ENCODE results near the gene SLC22A23. TPM values are rescaled to one million over a fixed set of nuclear protein-coding genes. Genes with fewer than 3 reads are reported as not detected.
A peak's percentile ranks its signal among the peaks of the same experiment; 100 is the strongest.

The SLC22A23 gene, protein sequence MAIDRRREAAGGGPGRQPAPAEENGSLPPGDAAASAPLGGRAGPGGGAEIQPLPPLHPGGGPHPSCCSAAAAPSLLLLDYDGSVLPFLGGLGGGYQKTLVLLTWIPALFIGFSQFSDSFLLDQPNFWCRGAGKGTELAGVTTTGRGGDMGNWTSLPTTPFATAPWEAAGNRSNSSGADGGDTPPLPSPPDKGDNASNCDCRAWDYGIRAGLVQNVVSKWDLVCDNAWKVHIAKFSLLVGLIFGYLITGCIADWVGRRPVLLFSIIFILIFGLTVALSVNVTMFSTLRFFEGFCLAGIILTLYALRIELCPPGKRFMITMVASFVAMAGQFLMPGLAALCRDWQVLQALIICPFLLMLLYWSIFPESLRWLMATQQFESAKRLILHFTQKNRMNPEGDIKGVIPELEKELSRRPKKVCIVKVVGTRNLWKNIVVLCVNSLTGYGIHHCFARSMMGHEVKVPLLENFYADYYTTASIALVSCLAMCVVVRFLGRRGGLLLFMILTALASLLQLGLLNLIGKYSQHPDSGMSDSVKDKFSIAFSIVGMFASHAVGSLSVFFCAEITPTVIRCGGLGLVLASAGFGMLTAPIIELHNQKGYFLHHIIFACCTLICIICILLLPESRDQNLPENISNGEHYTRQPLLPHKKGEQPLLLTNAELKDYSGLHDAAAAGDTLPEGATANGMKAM
- 10 to 100 TPM in 1 of 4 donors, 1 to 10 TPM in 3; 6.2 to 10.8 (median 7.8) TPM for total RNA-seq

DNA sequence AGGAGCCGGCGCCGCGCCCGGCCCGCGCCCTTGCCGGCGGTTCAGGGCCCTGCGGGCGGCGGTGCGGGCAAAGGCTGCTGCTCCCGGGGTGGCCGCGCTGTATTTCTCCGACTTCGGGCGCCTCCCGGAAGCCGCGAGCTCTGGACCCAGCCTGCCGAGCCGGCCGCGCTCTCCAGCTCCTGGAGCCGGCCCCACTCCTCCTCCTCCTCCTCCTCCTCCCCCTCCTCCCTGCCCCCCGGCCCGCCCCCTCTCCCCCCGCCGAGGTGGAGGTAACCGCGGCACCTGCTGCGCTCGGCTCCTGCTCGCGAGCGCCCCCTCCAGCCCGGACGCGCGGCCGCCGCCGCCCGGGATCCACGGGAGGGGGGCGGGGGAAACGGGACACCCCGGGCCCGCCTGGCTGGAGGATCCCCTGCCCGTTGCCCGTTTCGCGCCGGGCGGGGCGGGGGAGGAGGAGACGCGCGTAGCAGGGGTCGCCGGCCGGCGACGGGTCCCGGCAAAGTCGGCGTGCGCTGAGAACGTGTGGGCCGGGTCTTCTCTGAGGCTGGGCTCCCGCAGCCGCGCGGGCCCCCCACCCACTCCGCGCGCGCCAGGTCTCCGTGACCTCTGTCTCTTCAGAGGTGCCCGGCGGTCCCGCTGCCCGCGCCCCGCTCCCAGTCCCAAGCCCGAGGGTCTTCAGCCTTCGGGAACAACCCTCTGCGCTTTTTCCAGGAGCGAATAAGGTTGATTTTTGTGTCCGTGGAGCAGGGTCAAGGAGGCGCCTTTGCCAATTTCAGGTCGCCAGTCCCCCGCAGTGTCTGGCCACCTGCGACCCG, at the start of gene SLC22A23:
TSS of gene SLC22A23 (minus strand) at position 153 of the 812 bp plus-strand sequence. CDS start 491 bp downstream, outside the sequence.
- Histone ChIP-seq H3K36me3 (no peaks in the 10 kb centered on the region), H3K9me3 (no peaks in the 10 kb centered on the region), H3K4me1 (peaks cover 0 to 49% (median 19%) of the 10 kb centered on the region in 3 donors), H3K27me3 (no peaks in the 10 kb centered on the region), H3K4me3 (peak within 1 kb of the TSS; percentile 53 to 74), H3K27ac (peak within 1 kb of the TSS; percentile 49 to 87 (median 82))
- TF ChIP-seq EP300 (IDR thresholded peaks at IDR 0.05) (no peak), POLR2AphosphoS5 (IDR thresholded peaks at IDR 0.05) (peak; percentile 16), POLR2A (IDR thresholded peaks at IDR 0.05) (peak in 1 of 2 donors; percentile 14)
- TF ChIP-seq, protein P1, sequence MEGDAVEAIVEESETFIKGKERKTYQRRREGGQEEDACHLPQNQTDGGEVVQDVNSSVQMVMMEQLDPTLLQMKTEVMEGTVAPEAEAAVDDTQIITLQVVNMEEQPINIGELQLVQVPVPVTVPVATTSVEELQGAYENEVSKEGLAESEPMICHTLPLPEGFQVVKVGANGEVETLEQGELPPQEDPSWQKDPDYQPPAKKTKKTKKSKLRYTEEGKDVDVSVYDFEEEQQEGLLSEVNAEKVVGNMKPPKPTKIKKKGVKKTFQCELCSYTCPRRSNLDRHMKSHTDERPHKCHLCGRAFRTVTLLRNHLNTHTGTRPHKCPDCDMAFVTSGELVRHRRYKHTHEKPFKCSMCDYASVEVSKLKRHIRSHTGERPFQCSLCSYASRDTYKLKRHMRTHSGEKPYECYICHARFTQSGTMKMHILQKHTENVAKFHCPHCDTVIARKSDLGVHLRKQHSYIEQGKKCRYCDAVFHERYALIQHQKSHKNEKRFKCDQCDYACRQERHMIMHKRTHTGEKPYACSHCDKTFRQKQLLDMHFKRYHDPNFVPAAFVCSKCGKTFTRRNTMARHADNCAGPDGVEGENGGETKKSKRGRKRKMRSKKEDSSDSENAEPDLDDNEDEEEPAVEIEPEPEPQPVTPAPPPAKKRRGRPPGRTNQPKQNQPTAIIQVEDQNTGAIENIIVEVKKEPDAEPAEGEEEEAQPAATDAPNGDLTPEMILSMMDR (IDR thresholded peaks at IDR 0.05), result peak; percentile 64 to 98 (median 85)
- peak; percentile 85 for ATAC-seq
- 0% methylated on average over 2 to 4 of the region's 97 CpGs for WGBS, 2 donors (ENCODE audit: low coverage in 1 of 2)

- no peak for ATAC-seq
- no peaks in the 10 kb centered on the region for H3K27me3 ChIP-seq
- no peak overlapping the region for H3K27ac ChIP-seq
- H3K9me3 ChIP-seq, result no peaks in the 10 kb centered on the region
- no peaks in the 10 kb centered on the region for H3K36me3 ChIP-seq
- no peak overlapping the region for H3K4me3 ChIP-seq
- H3K4me1 ChIP-seq, result no peaks in the 10 kb centered on the region
- TF ChIP-seq POLR2AphosphoS5 (IDR thresholded peaks at IDR 0.05) (no peak), POLR2A (IDR thresholded peaks at IDR 0.05) (no peak), EP300 (IDR thresholded peaks at IDR 0.05) (no peak)
- TF ChIP-seq, protein P1 (IDR thresholded peaks at IDR 0.05), result no peak
- WGBS, 2 donors (ENCODE audit: low coverage in 1 of 2), result 60 to 100% methylated on average over 1 to 2 of the region's 4 CpGs
These were observed 49.4 kb upstream of the SLC22A23 start for GRCh38 chr6:3506200-3506599.

DNA sequence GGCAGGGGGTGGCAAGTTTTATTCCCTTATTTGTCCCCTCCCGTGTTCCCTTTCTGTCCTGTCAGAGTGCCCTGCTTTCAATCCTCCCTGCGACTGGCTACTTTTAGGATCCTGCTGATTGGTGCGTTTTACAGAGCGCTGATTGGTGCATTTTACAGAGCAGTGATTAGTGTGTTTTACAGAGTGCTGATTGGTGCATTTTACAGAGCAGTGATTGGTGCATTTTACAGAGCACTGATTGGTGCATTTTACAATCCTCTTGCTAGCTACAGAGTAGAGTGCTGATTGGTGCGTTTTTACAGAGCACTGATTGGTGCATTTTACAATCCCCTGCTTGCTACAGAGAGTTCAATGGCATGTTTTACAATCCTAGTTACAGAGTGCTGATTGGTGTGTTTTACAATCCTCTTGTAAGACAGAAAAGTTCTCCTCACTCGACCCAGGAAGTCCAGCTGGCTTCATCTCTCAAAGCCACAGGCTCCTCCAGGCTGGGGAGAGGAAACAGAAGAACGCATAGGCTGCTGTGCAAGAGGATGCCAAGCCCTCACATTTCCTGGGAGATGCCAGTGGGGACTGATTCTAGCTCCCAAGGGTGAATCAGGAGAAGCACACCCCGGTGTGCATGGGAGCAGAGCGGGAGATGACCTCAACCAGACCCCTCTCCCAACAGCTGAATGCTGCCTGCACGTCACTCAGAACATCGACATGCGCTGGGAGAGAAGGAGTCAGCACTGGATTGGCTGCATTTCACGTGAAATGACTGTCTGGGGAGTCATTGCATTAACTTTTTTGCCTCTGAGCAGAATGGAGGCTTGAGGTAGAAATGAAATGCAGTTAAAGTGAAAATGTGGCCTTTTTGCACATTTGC, 48.3 kb upstream of the SLC22A23 start:
- Histone ChIP-seq H3K9me3 (no peaks in the 10 kb centered on the region), H3K36me3 (no peaks in the 10 kb centered on the region), H3K27me3 (no peaks in the 10 kb centered on the region), H3K27ac (no peak overlapping the region), H3K4me1 (no peaks in the 10 kb centered on the region), H3K4me3 (no peak overlapping the region)
- ATAC-seq, result no peak
- TF ChIP-seq POLR2A (IDR thresholded peaks at IDR 0.05), result no peak
- TF ChIP-seq, protein P1 (IDR thresholded peaks at IDR 0.05), result no peak
- no peak for TF ChIP-seq EP300 (IDR thresholded peaks at IDR 0.05)
- TF ChIP-seq POLR2AphosphoS5 (IDR thresholded peaks at IDR 0.05), result no peak
- WGBS, 2 donors (ENCODE audit: low coverage in 1 of 2), result 86 to 91% methylated on average over 8 to 11 of the region's 13 CpGs

GRCh38 chr6:3504354-3504753, 47.5 kb upstream of the SLC22A23 start:
- no peaks in the 10 kb centered on the region for H3K36me3 ChIP-seq
- WGBS, 2 donors (ENCODE audit: low coverage in 1 of 2), result 43 to 61% methylated on average over 1 to 2 of the region's 5 CpGs
- H3K27me3 ChIP-seq, result no peaks in the 10 kb centered on the region
- H3K9me3 ChIP-seq, result no peaks in the 10 kb centered on the region
- no peak overlapping the region for H3K27ac ChIP-seq
- H3K4me3 ChIP-seq, result no peak overlapping the region
- no peak for TF ChIP-seq EP300 (IDR thresholded peaks at IDR 0.05)
- TF ChIP-seq, protein P1 (IDR thresholded peaks at IDR 0.05), result no peak
- no peak for TF ChIP-seq POLR2AphosphoS5 (IDR thresholded peaks at IDR 0.05)
- TF ChIP-seq POLR2A (IDR thresholded peaks at IDR 0.05), result no peak
- ATAC-seq, result no peak
- H3K4me1 ChIP-seq, result no peaks in the 10 kb centered on the region

Data from gastroesophageal sphincter (tissue), 4 donors.